Panc1 (cell line): Measurements from ENCODE around the gene ZNF521. TPM values are rescaled to one million over a fixed set of nuclear protein-coding genes. Genes with fewer than 3 reads are reported as not detected.

Experiments used
- ATAC-seq: fragments of 200-7000 bp; cut with Tn5 transposase; 2 replicates; pipeline ENCODE4 v1.9.1; 2020; ENCODE audit warnings: mild to moderate bottlenecking, moderate library complexity
- BruUV-seq: library from RNA; stranded (reverse); fragments of 400-500 nt; replicated peaks from 2 replicates; lab custom pipeline; 2021; lab: Mats Ljungman, UMichigan
- CTCF ChIA-PET: fragments of 300-600 bp; sonication (Branson Sonifier 250); formaldehyde crosslinking; loops from one replicate; lab custom pipeline; 2022; ENCODE audit warnings: antibody characterized with exemption; lab: Charles Lee
- POLR2A ChIA-PET: fragments of 300-600 bp; sonication (Branson Sonifier 250); formaldehyde crosslinking; loops from one replicate; lab custom pipeline; 2022; ENCODE audit warnings: antibody characterized with exemption; lab: Charles Lee
- DNase-seq: peaks from one replicate; pipeline ENCODE4 v3.0.0-alpha.2; 2010; ENCODE audit warnings: low read depth, low spot score
- H3K27ac ChIP-seq: 2 replicates; pipeline ENCODE4 v1.5.1; 2011; ENCODE audit warnings: mild to moderate bottlenecking, low read length, inconsistent platforms
- H3K27me3 ChIP-seq: fragments of 200-500 bp; sonication (Bioruptor generic); 2 replicates; pipeline ENCODE4 v1.6.0; 2014; ENCODE audit warnings: low read length, inconsistent platforms; ENCODE audit not compliant: control insufficient read depth, insufficient read depth
- H3K36me3 ChIP-seq: fragments of 200-500 bp; sonication (Bioruptor generic); 2 replicates; pipeline ENCODE4 v1.5.1; 2014; ENCODE audit warnings: inconsistent platforms, mild to moderate bottlenecking, low read length, moderate library complexity; ENCODE audit not compliant: control insufficient read depth, insufficient read depth
- H3K4me1 ChIP-seq: 2 replicates; pipeline ENCODE4 v1.5.1; 2011; ENCODE audit warnings: inconsistent platforms, mild to moderate bottlenecking, low read length, moderate library complexity; ENCODE audit not compliant: control insufficient read depth, insufficient read depth
- H3K4me3 ChIP-seq, 2 experiments: 2 replicates each; pipeline ENCODE4 v1.5.1; 2011 to 2012; ENCODE audit warnings: low read depth in 2 of 2, low read length in 2 of 2, mild to moderate bottlenecking in 2 of 2, inconsistent platforms in 1 of 2, moderate library complexity in 1 of 2
- H3K9me3 ChIP-seq: fragments of 200-500 bp; sonication (Bioruptor generic); 2 replicates; pipeline ENCODE4 v1.5.1; 2014; ENCODE audit warnings: low read depth, mild to moderate bottlenecking, inconsistent platforms, low read length, moderate library complexity; ENCODE audit not compliant: control insufficient read depth, insufficient read depth
- CTCF ChIP-seq: fragments of 450-650 bp; IDR thresholded peaks from 2 replicates; pipeline ENCODE4 v1.5.1; 2017; ENCODE audit warnings: mild to moderate bottlenecking
- POLR2AphosphoS5 ChIP-seq: IDR thresholded peaks from 2 replicates; pipeline ENCODE4 v1.6.1; 2012; ENCODE audit warnings: mild to moderate bottlenecking, low read depth, low read length, moderate library complexity
- REST ChIP-seq, 2 experiments: IDR thresholded peaks; 2 replicates each; pipeline ENCODE4 v1.6.1; 2011 to 2012; ENCODE audit warnings: low read depth in 2 of 2, control low read depth in 1 of 2, low read length in 1 of 2, mild to moderate bottlenecking in 1 of 2, moderate library complexity in 1 of 2; ENCODE audit not compliant: insufficient read depth in 1 of 2
- SIN3A ChIP-seq: IDR thresholded peaks from 2 replicates; pipeline ENCODE4 v1.6.1; 2012; ENCODE audit warnings: low read depth, mild to moderate bottlenecking, low read length, moderate library complexity, borderline replicate concordance; ENCODE audit not compliant: insufficient read depth
- TCF7L2 ChIP-seq: IDR thresholded peaks from 2 replicates; pipeline ENCODE4 v1.6.1; 2011; ENCODE audit warnings: mild to moderate bottlenecking, low read depth, low read length, inconsistent platforms
- in situ Hi-C: cut with HindIII; loops from 2 replicates; pipeline ENCODE4 v1.10.0; 2016; ENCODE audit warnings: low sequenced_read_pairs, low pct_unique_long_range_greater_than_20kb
- intact Hi-C: fragments of 100-400 bp; cut with micrococcal nuclease; formaldehyde crosslinking; loops from one replicate; pipeline ENCODE4 v1.10.0; 2022; ENCODE audit not compliant: unreplicated experiment
- total RNA-seq: library from RNA; stranded (reverse); gene quantifications from one replicate; pipeline ENCODE4 v1.2.1, GENCODE V29; 2021; ENCODE audit not compliant: unreplicated experiment

The ZNF521 gene
- total RNA-seq, 1 experiment from 2014 or later = 0.15 TPM

- TF ChIP-seq REST (IDR thresholded peaks at IDR 0.05; ENCODE audit: insufficient read depth in 1 of 2, low read depth in 2 of 2, low read length in 1 of 2) (no peak), SIN3A (no peak), TCF7L2 (no peak), CTCF (no peak), POLR2AphosphoS5 (no peak)
- no peaks in the 10 kb centered on the region for H3K9me3 ChIP-seq
- no peaks in the 10 kb centered on the region for H3K36me3 ChIP-seq
- no TSS peak for BruUV-seq
- H3K4me1 ChIP-seq = no peaks in the 10 kb centered on the region
- no peak for ATAC-seq
- intact Hi-C loops (no loop called here), in situ Hi-C loops (no loop called here)
- no peak overlapping the region for H3K4me3 ChIP-seq
- DNase-seq = no peak
- no peak overlapping the region for H3K27ac ChIP-seq
- ChIA-PET POLR2A (no interaction called here), CTCF (no interaction called here)
- no peaks in the 10 kb centered on the region; the same call in 1 of the 2 replicates for H3K27me3 ChIP-seq
These were observed 90.2 kb downstream of the ZNF521 start for GRCh38 chr18:25261768-25262167.

- POLR2A ChIA-PET = no interaction called here
- no TSS peak for BruUV-seq
These were observed 95.5 kb downstream of the ZNF521 start for GRCh38 chr18:25256439-25256838.

More at GRCh38 chr18:25256439-25256838, 95.5 kb downstream of the ZNF521 start:
- no peak for ATAC-seq
- TF ChIP-seq REST (IDR thresholded peaks at IDR 0.05; ENCODE audit: insufficient read depth in 1 of 2, low read depth in 2 of 2, low read length in 1 of 2) (no peak), TCF7L2 (no peak), SIN3A (no peak), POLR2AphosphoS5 (no peak), CTCF (no peak)
- CTCF ChIA-PET = no interaction called here
- Histone ChIP-seq H3K36me3 (no peaks in the 10 kb centered on the region), H3K27me3 (no peaks in the 10 kb centered on the region; the same call in 1 of the 2 replicates), H3K4me3 (no peak overlapping the region), H3K9me3 (no peaks in the 10 kb centered on the region), H3K4me1 (no peaks in the 10 kb centered on the region), H3K27ac (no peak overlapping the region)
- intact Hi-C loops = no loop called here
- DNase-seq = no peak
- in situ Hi-C loops = no loop called here
